Uterus (tissue), 2 donors: Measurements from ENCODE around the gene ZNF516.

Experiments
- POLR2A ChIP-seq, 2 donors: fragments of 450-650 bp; IDR thresholded peaks; one replicate each; pipeline ENCODE4 v1.6.1; 2016; ENCODE audit warnings: antibody characterized with exemption in 2 of 2, mild to moderate bottlenecking in 1 of 2, moderate library complexity in 1 of 2
- TF ChIP-seq, protein P1 (sequence below), 4 experiments: fragments of 200-600 bp in 2 of 4; fragments of 450-650 bp in 2 of 4; sonication (generic) in 2 of 4; IDR thresholded peaks; one replicate each; pipeline ENCODE4 v1.5.1; 2016 to 2019; ENCODE audit warnings: antibody characterized with exemption in 4 of 4, mild to moderate bottlenecking in 2 of 4, moderate library complexity in 1 of 4

DNA sequence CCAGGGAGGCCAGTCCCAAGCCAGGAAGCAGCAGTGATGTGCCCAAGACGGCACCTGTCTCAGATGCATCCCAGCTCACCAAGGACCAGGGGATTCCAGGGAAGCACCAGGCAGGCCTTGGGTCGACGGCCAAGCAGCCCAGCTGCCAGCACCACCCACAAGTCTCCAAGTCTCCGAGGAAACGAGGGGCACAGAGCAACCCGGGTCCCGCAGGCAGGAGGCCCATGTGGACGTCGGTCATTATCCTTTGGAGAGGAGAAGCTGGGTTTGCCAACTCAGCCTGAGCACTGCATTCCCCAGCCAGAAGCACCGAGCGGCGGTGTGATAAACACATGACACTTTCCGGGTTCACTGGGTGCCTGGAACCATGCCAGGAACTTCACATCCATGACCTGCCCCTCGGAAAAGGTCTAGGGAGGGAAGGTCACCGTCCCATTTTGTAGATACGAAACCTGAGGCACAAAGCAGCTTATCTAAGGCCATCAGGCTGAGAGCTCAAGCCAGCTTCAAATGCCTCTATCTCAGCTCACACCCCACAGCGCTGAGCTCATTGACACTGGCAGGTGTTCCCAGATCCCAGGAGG, 104.5 kb downstream of the ZNF516 start:
- TF ChIP-seq POLR2A (IDR thresholded peaks at IDR 0.05), result no peak
- TF ChIP-seq, protein P1, sequence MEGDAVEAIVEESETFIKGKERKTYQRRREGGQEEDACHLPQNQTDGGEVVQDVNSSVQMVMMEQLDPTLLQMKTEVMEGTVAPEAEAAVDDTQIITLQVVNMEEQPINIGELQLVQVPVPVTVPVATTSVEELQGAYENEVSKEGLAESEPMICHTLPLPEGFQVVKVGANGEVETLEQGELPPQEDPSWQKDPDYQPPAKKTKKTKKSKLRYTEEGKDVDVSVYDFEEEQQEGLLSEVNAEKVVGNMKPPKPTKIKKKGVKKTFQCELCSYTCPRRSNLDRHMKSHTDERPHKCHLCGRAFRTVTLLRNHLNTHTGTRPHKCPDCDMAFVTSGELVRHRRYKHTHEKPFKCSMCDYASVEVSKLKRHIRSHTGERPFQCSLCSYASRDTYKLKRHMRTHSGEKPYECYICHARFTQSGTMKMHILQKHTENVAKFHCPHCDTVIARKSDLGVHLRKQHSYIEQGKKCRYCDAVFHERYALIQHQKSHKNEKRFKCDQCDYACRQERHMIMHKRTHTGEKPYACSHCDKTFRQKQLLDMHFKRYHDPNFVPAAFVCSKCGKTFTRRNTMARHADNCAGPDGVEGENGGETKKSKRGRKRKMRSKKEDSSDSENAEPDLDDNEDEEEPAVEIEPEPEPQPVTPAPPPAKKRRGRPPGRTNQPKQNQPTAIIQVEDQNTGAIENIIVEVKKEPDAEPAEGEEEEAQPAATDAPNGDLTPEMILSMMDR (IDR thresholded peaks at IDR 0.05), result no peak
